ENCODE data around the gene USP36.
A peak's percentile ranks its signal among the peaks of the same experiment; 100 is the strongest.
"Not testable (repeated sequence)": the region's sequence is repeated elsewhere in the genome, so short reads cannot be mapped to it uniquely, and the experiment has no call there.

Gene USP36

GRCh38 chr17:78870621-78871020 is 30.0 kb upstream of the USP36 start:
- no peak for DNase-seq

GRCh38 chr17:78868391-78868790 is 27.8 kb upstream of the USP36 start:
- DNase-seq: no peak

- not testable (repeated sequence) for DNase-seq
Measured at GRCh38 chr17:78867046-78867445, 26.4 kb upstream of the USP36 start.

GRCh38 chr17:78865682-78866390 is 25.2 kb upstream of the USP36 start:
- peak; percentile 68 for DNase-seq

GRCh38 chr17:78864117-78864516 is 23.5 kb upstream of the USP36 start:
- DNase-seq: no peak

GRCh38 chr17:78862073-78863023 is 21.7 kb upstream of the USP36 start:
- DNase-seq: peak; percentile 36

- DNase-seq: no peak
Measured at GRCh38 chr17:78861229-78861628, 20.6 kb upstream of the USP36 start.

- DNase-seq: no peak
Measured at GRCh38 chr17:78859051-78859450, 18.4 kb upstream of the USP36 start.

GRCh38 chr17:78857266-78857665 is 16.7 kb upstream of the USP36 start:
- DNase-seq: no peak

GRCh38 chr17:78855561-78856165 is 15.0 kb upstream of the USP36 start:
- DNase-seq: no peak

- DNase-seq: no peak
Measured at GRCh38 chr17:78854508-78854907, 13.9 kb upstream of the USP36 start.

- DNase-seq: no peak
Measured at GRCh38 chr17:78853926-78854394, 13.3 kb upstream of the USP36 start.

- DNase-seq: no peak
Measured at GRCh38 chr17:78852709-78853121, 12.1 kb upstream of the USP36 start.

- no peak for DNase-seq
Measured at GRCh38 chr17:78849026-78849425, 8.4 kb upstream of the USP36 start.

- no peak for DNase-seq
Measured at GRCh38 chr17:78847052-78847451, 6.4 kb upstream of the USP36 start.

GRCh38 chr17:78844301-78845005 is 3.8 kb upstream of the USP36 start:
- no peak for DNase-seq

GRCh38 chr17:78842881-78843565 is 2.4 kb upstream of the USP36 start:
- DNase-seq: peak; percentile 76

- no peak for DNase-seq
Measured at GRCh38 chr17:78840530-78840779, 159 bp downstream of the USP36 start.

GRCh38 chr17:78839762-78840529 is 668 bp downstream of the USP36 start:
- DNase-seq: no peak

GRCh38 chr17:78839235-78839761 is 1.3 kb downstream of the USP36 start:
- DNase-seq: no peak

- DNase-seq: peak; percentile 89
Measured at GRCh38 chr17:78838574-78839005, 2.0 kb downstream of the USP36 start.

Measured in SHP77 treated with DMSO at 0.1 percent for 48 hours (cell line).